ENCODE measurements around the gene NOS2.

NOS2 gene

DNA sequence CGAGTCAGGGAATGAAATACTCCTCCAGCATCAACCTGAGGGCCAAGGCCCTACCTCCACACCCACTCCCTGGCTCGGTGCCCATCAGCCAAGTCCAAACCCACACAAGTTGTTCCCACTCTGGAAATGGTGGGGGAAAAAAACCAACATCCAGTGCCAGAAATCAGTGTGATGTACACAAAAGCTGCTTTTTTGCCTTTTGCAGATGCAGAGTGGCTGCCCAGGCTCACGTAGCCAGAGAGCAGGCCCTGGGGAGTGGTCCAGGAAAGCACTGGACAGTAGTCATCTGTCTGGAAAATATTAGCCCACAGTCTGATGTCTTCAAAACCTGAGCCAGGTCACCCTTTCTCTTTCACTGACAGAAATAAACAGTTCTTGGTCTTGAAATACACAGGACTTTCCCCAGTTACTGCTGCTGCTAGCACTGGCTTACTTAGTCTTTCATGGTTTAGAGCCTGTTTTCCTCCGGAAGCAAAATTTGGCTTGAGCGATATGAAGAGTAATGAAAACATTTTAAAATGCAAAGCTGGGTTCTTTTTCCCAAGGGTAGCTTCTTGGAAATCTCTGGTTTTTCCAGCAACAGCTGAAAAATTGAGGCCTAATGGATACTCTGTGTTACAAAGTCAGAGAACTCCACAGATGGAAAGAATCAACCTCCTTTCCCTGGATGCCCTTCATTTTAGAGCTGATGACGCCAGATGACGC is 18.2 kb upstream of the NOS2 start:
- DNase-seq (ENCODE audit: low spot score): no peak

DNA sequence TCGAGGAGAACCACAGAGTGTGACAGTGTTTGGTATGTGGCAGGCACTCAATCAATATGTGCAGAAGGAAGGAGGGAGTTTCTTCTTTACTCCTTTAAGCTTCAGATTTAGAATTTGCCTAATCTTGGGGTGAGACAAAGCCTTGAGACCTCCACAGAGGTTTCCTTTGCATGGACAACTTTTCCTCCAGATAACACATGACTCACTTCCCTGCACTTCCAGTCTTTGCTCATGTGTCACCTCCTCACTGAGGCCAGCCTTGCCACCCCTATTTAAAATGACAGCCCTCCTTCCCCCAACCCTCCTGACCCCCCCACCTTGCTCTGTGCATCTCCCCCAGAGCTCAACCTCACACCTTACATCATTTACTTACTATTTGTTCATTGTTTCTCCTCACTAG is 17.4 kb upstream of the NOS2 start:
- no peak for DNase-seq (ENCODE audit: low spot score)

DNA sequence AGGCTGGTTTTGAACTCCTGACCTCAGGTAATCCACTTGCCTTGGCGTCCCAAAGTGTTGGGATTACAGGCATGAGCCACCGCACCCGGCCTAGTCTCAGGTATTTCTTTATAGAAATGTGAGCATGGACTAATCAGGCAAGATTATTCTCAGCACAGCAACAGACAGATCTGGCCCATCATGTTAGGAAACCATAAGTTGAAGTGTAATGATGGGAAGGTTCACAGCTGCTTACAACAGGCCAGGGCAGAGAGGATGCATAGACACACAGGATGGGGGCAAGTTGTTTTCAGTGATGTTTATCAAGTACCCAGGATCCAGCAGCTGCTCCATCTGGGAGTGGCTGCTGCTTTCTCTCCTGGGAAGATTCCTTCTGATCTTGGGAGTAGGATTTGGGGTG is 16.6 kb upstream of the NOS2 start:
- no peak for DNase-seq (ENCODE audit: low spot score)

DNA sequence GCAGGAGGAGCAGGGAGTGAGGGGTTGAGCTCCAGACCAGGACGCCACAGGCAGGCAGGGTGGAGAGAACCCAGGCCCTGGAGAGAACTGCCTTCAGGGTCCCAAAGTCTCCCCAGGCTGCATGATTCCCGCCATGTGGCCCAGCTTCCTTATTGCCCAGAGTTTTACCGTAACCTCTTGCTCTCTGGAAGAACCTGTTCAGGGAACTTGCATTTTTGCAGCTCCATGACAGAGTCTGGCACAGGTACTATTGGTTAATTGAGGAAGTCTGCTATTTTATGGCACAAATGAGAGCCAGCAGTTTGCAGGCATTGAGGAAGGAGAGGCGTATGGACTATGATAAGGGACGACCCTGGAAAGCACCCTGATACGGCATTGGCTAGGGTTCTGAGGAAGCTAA is 11.6 kb upstream of the NOS2 start:
- no peak for DNase-seq (ENCODE audit: low spot score)

DNA sequence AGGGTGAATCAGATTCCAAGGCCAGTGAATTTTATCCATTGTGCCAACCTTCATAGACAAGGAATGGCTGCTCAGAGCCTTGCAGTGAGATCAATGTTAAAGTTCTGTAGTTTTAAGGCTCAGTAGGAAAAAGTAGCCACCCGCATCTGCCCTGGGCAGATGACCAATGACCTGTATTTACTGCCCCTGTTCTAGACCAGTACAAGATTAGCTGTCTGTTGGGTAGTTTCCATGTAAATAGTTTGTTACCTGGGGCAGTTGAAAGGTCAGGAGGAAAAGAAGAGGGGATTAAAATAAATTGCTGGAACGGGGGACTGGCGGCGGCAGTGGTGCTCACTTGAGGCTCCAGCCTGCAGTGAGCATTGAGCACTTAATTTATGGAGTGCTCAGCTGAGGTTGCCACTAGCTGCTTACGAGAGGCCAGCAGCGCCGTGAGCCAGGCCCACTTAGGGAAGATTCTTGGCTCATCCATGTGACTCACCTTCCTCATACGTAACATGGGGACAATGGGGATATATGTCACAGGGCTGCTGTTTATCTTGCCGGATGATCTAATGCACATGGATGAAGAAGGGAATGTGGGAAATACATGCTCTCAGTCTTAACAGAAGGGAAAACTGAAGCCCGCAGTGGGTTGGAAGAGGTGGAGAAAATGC is 10.7 kb upstream of the NOS2 start:
- DNase-seq (ENCODE audit: low spot score): no peak

DNA sequence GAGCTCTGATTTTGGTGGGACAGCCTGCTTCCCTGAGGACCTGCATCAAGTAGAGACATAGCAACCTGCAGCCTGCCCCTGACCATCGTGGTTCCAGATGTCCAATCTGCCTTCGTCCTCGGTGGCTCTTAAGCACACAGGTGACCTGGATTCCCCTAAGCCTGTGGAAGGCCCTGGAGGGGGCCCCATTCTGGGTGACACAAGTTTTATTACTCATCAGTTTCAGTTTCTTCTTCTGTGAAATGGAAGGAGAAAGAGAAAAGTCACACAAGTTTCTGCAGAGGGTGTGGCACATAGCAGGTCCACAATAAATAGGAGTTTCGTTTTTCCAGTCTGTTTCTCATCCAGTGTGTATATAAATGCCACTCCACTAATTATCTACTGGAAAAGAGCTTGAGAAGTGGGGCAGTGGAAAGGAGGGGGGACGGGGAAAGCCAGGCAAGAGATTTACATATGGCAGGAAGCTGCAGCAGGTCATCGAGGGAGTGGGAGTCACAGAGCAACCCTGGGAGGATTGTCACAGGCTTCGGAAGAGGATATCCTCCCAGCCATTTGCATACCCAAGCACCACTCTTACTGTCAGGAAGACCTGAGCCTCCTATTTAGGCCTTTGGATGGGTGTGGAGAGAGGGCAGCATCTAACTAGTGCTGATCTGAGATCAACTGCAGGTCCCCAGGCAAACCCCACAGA is 10.0 kb upstream of the NOS2 start:
- DNase-seq (ENCODE audit: low spot score): no peak

DNA sequence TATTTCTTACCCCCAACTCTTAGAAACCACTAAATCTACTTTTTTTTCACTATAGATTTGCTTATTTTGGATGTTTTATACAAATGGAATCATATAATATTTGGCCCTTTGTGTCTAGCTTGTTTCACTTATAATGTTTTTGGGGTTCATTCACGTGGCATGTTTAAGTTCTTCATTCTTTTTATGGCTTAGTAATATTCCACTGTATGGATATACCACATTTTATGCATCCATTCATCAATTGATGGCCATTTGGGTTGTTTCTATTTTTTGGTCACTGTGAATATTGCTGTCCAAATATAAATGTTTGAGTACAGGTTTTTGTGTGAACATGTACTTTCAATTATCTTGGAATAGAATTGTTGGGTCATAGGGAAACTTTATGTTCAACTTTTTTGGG is 9.2 kb upstream of the NOS2 start:
- no peak for DNase-seq (ENCODE audit: low spot score)

DNA sequence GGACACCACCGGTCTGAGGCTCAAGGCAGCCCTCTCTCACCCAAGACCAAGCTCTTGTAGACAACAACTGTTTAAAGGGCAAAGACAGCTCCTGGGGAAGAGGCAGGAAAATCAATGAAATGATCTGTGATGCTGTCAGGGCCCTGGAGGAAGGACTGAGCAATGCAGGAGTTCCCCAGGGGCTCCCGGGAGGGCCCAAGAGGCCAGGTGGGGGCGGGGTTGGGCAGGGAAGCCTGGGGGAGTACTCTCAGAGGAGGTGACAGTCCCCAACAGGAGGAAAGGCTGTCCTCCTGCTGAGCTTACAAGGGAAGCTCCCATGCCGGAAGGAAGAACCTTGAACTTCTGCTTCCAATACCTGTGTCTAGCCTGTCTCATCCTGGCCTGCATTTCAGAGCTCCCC is 8.3 kb upstream of the NOS2 start:
- no peak for DNase-seq (ENCODE audit: low spot score)

DNA sequence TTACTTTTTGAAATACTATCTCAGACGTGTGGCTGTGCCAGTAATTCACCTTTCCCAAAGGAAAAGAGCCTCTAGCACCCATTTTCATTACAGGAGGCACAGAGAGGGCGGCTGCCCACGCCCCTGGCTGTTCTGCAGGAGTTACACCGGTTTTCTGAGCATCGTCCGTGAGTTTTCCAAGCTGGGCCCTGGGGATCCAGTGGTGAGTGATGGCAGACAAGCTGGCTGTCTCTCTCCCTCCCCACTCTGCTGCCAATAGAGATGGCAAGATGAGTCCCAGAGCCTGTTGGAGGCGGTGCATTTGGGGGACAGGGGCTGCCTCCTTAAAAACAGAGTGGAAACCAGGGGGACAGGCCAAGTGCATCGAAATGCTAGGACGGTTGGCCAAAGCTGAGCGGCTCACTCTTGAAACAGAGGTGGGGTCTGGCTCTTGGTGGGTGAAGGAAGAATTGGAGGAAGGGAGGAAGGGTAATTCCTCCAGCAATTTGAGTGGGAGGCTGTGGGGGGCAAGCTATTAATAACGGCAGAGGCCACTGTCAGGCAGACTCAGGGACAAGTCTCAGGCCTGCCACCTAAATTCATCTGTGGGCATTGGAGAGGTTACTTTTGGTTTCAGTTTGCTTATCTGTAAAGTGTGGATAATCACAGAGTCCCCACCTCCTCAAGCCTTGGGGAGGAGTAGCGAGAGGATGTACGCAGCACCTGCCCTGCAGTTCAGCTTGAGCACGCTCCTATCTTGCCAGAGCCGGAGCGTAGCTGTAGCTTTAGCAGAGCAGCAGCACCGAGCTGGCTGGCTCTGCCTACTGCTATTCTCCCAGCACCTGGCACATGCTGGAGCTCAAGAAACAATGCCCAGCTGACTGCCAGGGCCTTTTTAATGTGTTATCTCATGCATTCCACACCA is 7.5 kb upstream of the NOS2 start:
- no peak for DNase-seq (ENCODE audit: low spot score)

DNA sequence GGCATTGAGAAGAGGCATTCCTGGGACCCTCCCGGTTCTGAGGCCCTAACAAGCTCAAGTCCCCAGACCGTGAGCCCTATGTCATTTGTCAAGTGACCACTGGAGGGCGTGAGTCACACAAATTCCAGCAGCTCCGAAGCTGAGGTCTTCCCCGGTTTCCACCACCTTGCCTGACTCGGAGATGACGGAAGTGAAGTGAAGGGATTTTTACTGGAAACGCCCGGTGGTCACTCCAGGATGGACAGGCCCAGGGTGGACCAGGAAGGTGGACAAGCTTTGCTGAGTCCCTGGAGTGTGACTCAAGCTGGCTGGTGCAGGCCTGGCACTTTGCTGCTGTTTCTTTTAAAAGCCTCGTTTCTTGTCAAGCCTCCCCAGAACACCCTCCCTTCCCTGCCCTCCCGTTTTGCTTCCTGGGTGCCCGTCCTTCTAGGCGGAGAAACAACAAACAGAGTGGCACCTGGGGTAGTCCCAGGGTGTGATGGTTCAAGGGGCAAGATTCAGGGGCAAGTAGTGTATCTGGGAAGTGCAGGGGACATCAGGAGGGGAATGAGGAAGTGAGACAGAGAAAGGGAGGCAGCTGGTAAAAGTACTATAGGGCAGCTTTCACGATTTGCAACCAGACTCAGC is 5.3 kb upstream of the NOS2 start:
- peak; percentile 92 for DNase-seq (ENCODE audit: low spot score)

DNA sequence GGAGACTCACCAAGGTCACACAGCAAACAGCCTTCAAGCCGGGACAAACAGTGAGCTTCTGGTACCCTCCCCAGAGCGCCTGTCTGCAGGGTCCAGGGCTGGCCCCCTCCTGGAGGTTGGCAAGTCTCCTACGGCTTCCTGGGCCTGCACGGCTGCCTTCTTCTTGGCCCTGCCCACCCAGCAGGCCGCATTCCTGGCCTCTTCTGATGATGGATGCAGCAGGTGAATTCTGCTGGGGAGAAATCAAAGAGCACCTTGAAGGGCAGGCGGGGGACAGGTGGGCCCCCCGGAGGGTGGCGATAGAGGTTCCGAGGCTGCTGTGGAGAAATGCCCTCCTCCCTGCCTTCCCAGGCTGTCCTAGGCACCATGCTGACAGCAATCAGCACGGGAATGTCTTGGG is 3.8 kb upstream of the NOS2 start:
- DNase-seq (ENCODE audit: low spot score): no peak

DNA sequence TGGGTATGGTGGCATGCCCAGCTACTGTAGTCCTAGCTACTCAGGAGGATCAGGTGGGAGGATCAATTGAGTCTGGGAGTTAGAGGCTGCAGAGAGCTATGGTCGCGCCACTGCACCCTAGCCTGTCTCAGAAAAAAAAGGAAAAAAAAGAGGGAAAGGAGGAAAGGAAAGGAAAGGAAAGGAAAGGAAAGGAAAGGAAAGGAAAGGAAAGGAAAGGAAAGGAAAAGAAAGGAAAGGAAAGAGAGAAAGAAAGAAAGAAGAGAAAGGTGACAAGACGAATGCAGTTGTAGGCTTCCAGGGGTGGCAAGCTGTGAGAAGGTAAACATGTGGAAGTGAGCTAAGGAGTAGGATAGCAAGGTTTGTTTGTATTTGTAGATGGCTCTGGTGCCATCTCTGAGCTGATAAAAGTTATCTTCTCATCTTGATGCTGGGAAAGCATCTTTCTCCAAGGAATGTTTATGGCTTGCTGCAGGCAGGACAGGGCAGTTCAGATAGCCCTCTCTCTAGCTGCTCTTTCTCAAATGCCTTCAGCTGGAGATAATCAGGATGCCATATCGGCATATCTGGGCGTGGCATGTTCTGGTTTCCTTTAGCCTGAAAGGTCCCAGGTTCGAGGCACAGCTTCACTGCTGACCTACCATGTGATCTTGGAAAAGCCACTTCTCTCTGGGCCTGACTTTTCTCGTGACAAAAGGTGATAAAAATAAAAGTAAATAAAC is 2.8 kb upstream of the NOS2 start:
- DNase-seq (ENCODE audit: low spot score): no peak

DNA sequence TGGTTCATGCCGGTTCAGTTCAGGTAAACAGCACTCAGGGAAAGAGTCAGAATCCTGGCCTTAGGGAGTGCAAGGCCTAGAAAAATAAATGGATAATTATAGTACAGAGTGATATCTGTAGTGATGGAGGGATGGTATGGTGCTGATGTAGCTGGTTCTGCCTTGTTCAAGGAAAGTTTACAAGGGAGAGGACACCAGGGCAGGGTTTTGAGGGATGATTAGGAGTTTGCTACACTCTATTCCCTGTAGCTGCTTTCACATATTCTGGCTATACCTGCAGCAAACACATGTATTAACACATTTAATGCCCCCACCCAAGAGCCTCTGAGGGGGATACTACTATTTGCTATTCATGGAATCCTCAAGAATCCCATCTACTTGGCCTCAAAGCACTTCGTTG is 1.7 kb upstream of the NOS2 start:
- no peak for DNase-seq (ENCODE audit: low spot score)

DNA sequence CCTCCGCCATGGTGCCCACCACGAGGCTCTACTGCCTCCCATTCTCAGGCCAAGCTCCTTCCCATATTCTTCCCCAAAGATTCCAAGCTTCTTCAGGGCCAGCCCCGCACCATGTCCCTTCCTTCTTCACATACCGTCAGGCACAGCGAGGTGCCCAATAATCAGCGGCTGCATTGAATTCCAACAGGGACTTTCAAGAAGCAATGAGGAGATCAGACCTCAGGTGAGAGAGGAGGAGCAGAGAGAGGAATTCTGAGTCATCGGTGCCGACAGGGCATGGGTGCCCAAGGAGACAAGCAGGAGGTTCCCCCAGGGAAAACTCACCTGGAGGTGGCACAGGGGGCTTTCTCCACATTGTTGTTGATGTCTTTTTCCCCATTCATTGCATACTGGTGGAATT is 2.0 kb downstream of the NOS2 start:
- no peak for DNase-seq (ENCODE audit: low spot score)

DNA sequence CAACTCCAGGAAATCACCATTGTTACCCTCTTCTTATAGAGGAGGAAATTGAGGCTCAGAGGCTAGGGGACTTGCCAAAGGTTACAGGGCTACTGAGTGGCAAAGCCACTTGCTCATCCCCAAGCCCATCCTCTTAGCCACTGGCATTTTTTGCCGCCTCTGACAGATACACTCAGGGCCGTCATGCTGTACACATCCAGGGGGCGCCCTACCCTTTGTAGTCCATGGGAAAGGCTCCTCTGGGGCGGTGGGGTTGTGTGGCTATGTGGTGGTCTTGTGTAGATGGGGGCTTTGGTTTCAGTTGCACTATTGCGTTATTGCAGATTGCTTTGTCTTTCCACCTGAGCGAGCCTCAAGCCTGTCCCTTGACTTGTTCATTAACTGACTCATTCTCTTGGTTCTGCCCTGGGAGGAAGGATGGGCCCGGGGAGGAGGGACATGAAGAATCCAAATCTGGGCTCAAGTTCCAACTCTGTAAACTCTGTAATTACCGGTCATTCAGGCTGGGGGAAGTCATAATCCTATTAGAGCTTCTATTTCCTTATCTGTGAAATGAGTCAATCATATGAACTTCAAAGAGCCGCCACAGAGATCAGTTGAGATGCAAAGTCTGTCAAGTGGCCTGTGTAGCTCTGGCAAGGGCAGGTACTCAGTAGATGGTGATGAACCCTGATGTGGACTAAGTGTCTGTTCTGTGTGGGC is 2.8 kb downstream of the NOS2 start:
- no peak for DNase-seq (ENCODE audit: low spot score)

DNA sequence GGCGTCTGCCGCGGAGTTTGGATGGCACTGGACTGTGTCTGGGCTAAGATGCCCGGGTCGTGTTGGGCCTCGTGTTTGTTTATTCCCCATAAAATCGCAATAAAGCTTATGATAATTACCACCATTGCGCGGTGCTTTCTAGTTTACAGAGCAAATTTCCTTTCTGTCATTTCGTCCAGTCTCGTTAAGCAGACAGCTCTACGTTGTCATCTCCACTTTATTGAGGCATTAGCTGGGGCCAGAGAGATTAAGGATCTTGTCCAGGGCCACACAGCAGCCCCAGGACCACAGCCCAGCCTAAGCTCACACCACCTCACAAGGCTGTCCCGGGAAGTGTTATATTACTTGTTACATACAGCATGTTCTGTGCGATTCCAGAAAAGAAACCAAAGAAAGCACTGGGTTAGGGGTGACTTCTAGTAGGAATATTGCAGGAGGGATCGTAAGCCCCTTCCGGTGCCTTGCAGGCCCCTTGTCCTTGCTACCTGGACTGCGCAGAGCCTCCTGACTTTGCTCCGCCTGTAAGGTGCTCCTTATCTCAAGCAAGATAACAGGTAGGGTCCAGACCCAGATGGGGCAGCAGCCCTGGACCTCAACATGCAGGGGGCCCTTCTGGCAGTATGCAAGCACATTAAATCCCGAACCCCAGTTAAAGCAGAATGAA is 6.3 kb downstream of the NOS2 start:
- DNase-seq (ENCODE audit: low spot score): no peak

DNA sequence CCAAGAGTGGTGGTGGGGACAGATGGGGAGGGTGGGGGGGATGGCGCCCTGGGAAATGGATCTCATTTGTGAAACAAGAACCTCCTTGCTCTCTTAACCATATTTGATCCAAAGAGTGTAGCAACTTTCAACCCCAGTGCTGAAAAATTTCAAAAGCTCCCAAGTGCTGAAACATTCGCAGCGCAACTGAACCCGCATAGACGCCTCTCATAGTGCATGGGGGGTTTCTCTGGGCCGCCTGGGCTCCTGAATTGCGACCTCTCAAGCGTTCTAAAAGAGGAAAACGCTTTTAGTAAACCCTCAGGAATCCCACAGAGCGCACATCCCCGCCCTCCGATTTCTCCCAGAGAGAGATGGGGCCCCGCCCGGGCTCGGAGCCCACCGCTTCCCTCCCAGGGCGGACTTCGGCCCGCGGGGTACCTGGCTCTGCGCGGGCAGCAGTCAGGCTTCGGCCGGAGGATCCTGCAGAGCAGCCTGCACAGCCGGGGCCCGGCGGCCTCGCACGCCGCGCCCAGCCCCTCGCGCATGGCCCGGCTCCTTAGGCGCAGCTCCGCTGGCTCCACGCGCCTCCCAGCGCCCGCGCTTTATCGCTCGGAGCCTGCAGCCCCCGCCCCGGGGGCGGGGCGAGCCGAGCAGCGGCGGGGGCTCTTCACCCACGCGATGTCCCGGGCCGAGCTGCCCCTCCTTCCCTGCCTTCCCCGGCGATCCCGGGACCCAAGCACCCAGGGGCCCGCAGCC is 7.0 kb downstream of the NOS2 start:
- no peak for DNase-seq (ENCODE audit: low spot score)

DNA sequence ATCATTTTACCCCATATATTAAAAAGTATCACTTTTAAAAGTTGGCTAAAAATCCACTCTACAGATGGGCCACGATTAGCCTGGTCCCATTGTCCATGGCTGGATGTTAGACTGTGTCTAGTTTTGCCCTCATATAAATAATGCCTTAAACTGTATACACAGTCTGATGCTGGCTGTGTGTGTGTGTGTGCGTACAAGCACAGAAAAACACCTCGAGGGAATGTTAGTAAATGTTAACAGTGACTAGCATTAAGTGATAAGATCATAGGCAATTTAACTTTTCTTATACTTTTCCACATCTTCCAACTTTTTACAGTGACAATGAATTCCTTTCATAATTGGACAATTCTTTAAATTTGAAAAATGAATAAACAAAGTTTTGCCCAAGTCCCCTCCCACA is 8.2 kb downstream of the NOS2 start:
- DNase-seq (ENCODE audit: low spot score): no peak

DNA sequence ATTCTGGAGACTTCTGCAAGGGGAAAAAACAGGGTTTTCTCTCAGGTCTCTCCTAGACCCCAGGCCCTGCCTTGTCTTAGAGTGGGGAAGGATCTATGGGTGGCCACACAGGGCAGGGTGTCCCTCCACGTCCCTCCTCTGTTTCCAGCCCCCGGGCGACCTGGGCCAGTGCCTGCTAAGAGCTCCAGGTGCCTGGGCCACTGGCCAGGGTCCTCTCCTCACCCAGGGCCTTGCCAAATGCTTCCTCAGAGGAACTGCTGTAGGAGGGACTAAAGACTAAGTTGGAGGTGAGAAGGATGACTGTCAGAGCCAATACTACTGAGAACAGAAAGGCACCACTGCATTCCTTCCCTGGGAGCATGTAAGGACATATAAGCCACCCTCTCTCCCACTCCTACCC is 11.4 kb downstream of the NOS2 start:
- DNase-seq (ENCODE audit: low spot score): no peak
